Measurements from ENCODE around the gene ZNFX1.

DNA sequence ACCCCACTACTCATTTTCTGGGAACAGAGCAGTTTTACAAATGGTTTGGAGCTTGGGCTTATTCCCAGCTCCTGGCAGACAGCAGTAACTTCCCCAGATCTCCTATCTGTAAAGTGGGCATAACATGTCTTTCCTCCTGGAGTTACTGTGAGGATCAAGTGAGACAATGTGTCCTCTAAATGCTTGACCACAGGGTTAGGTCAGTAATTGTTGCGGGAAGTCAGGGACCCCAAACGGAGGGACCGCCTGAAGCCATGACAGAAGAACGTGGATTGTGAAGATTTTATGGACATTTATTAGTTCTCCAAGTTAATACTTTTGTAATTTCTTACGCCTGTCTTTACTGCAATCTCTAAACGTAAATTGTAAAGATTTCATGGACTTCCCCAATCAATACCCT lies 15.3 kb upstream of the ZNFX1 start:
- TF ChIP-seq, protein P1, sequence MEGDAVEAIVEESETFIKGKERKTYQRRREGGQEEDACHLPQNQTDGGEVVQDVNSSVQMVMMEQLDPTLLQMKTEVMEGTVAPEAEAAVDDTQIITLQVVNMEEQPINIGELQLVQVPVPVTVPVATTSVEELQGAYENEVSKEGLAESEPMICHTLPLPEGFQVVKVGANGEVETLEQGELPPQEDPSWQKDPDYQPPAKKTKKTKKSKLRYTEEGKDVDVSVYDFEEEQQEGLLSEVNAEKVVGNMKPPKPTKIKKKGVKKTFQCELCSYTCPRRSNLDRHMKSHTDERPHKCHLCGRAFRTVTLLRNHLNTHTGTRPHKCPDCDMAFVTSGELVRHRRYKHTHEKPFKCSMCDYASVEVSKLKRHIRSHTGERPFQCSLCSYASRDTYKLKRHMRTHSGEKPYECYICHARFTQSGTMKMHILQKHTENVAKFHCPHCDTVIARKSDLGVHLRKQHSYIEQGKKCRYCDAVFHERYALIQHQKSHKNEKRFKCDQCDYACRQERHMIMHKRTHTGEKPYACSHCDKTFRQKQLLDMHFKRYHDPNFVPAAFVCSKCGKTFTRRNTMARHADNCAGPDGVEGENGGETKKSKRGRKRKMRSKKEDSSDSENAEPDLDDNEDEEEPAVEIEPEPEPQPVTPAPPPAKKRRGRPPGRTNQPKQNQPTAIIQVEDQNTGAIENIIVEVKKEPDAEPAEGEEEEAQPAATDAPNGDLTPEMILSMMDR (IDR thresholded peaks at IDR 0.05; ENCODE audit: poor library complexity, severe bottlenecking): no peak
- no peak for TF ChIP-seq RAD21 (conservative IDR thresholded peaks at IDR 0.05)
- TF ChIP-seq EP300 (conservative IDR thresholded peaks at IDR 0.05; ENCODE audit: poor library complexity, severe bottlenecking): no peak
- TF ChIP-seq EZH2 (IDR thresholded peaks at IDR 0.05; ENCODE audit: borderline replicate concordance, insufficient read depth, low read length, poor library complexity, severe bottlenecking): no peak
- no peak for TF ChIP-seq TAF1 (IDR thresholded peaks at IDR 0.05; ENCODE audit: low read depth)
- TF ChIP-seq POLR2AphosphoS5 (IDR thresholded peaks at IDR 0.05): no peak

Data from neural cell (in vitro differentiated cells).